Measurements from ENCODE around the gene MYO18B.

- TF ChIP-seq, protein P1, sequence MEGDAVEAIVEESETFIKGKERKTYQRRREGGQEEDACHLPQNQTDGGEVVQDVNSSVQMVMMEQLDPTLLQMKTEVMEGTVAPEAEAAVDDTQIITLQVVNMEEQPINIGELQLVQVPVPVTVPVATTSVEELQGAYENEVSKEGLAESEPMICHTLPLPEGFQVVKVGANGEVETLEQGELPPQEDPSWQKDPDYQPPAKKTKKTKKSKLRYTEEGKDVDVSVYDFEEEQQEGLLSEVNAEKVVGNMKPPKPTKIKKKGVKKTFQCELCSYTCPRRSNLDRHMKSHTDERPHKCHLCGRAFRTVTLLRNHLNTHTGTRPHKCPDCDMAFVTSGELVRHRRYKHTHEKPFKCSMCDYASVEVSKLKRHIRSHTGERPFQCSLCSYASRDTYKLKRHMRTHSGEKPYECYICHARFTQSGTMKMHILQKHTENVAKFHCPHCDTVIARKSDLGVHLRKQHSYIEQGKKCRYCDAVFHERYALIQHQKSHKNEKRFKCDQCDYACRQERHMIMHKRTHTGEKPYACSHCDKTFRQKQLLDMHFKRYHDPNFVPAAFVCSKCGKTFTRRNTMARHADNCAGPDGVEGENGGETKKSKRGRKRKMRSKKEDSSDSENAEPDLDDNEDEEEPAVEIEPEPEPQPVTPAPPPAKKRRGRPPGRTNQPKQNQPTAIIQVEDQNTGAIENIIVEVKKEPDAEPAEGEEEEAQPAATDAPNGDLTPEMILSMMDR (IDR thresholded peaks at IDR 0.05; ENCODE audit: insufficient read depth, low read length, poor library complexity, severe bottlenecking), result no peak
- TF ChIP-seq EZH2phosphoT487 (conservative IDR thresholded peaks at IDR 0.05; ENCODE audit: low read length), result no peak
Measured at GRCh38 chr22:25919452-25919851, 177.5 kb downstream of the MYO18B start.

Measured in SU-DHL-6 (cell line).